Stimulated activated CD8-positive, alpha-beta memory T cell treated with anti-CD3 and anti-CD28 coated beads, Interleukin-15, amount 100 ng/mL, for 48 hours (primary cell): ENCODE results near the gene PBX3.

ENCODE experiments used
- DNase-seq, 2 donors: peaks; one replicate each; pipeline ENCODE4 v3.0.0-alpha.2; 2020; ENCODE audit warnings: low read depth in 2 of 2

PBX3 gene

DNA sequence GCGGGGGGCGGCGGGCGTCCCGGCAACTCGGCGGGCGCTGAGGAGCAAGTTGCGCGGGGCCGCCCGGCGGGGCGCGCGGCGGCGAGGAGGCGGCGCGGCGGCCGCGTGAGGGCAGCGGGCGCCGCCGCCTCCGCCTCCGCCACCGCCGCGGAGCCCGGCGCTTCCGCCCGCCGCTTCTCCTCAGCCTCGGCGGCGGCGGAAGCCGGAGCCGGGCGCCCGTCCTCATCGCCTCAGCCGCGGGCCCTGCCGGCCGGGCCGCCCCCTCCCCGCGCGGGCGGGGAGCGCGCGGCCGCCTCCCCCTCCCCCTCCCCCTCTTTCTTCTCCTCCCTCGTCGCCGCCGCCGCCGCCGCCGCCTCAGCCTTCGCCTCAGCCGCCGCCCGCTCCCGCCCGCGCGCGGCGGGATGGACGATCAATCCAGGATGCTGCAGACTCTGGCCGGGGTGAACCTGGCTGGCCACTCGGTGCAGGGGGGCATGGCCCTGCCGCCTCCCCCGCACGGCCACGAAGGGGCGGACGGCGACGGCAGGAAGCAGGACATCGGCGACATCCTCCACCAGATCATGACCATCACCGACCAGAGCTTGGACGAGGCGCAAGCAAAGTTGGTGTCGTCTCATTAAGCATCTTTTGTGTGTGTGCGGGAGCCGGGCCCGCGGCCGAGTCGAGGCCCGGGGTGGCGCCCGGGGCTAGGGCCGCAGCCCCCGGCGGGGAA is at the start of gene PBX3:
Gene PBX3, plus strand, starts transcription at position 321 of the 712 bp plus-strand sequence.
- DNase-seq: peak; percentile 9 to 33

DNA sequence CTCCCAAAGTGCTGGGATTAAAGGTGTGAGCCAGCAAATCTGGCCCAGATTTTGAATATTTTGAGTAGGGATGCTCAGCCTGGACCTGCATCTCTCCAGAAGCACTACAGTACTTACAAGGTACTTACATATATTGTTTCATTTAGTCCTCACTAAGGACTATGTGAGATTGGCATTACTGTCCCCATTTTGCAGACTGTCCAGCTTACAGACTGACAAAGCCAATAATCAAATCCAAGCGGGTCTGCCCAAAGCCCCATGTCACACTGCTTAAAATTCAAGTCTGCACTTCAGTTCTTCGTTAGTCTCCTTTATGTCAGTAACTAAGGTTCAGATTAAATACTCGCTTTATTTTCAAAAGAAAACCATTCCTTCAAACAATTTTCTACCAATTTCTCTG is 47.3 kb upstream of the PBX3 start:
- DNase-seq: no peak

DNA sequence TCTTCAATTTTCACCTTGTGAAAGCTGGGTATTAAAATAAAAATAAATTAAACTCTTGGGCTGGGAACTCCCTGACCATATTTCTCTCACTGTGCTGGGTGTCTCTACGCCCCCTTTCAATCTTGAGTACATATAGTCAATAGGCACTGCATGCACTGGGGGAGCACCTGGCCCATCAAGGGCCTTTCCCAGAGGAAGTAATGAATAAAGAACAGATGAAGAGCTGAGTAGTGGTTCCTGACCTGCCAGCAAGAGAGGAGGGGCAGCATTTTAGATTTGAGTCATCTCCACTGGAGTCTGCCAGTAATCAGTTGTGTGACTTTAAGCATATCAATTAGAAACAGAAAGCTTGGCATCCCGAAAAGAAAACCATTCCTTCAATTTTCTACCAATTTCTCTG is 46.4 kb upstream of the PBX3 start:
- peak; percentile 32 to 40 for DNase-seq

DNA sequence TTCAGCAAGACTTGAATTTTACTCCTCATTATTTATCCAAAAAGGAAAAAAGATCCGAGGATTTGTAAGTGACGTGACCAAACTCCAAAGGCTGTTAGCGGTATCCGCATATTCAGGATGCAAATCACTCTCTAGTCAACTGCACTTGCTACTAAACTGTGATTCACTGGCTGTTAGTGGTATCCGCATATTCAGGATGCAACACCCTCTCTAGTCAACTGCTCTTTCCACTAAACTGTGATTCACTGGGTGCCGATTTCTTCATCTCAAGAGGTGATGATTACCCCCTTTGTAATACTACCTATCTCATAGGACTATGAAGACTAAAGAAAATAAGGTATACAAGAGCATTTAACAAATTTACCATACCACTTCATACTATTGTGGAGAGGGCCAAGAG is 45.8 kb upstream of the PBX3 start:
- no peak for DNase-seq

DNA sequence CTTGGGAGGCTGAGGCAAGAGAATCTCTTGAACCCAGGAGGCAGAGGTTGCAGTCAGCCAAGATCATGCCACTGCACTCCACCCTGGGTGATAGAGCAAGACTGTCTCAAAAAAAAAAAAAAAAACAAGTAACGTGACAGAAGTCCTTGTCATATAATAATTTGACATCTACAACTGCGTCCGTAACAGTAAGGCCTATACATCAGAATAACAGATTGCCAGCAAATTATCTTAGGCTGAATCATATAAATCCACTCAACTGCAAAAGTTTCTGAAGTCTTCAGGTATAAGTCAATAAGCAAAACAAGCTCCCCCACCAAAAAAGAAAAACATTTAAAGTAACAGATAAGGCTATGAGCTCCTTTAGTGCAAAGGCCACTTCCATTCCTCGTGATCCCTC is 43.5 kb upstream of the PBX3 start:
- DNase-seq: no peak

DNA sequence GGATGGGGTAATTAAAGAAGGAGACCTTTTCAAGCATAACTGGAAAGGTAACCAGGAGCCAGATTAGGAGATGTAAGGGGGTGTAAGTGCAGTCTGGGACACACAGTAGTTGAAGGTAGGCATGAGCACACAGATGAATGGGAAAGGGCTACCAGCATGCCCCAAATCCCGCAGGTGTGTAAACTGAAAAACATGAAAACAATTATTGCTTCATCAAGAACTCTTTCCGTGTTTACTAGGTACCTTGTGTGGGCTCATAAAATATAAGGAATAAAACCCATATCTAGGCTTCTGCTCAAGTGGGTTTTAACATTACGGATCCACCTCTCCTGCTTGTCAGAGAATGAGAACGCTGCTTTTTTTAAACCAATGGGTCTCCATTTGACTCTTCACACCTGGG is 41.3 kb upstream of the PBX3 start:
- DNase-seq: no peak

DNA sequence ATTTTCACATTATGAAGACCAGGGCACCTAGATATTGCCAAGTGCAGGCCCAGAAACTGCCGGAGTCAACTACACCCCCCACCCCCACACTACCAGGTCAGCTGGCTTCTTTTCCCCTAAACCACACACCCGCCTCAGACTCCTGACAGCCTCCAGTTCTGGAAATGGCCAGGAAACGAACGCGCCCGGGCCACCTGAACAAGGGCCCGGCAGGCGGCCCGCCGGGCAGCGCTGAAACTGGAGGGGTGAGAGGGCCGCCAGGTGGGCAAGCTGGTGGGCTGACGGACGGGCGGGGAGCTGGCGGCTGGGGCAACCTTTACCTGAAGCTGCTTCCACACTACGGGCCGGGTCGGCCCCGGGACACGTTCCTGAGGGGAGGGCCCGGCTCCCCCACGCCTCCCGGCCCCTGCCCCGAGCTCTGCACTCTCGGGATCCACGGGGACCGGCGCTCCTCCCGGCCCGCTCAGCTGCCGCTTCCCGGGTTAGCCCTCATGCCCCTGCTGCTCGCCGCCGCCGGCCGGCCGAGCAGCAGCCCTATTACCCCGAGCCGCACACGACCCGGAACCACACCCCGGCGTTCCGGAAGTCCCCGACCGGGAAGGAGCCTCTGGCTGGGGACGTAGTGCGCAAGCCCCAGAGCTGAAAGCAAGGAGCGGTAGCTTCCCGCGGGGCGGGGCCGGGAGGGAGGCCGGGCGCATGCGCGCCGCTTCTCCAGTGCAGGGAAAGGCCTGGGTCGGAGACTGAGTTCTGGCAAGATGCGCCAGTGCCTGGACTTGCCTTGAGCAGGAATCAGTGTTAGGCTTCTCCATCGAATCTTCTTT is 40.3 kb upstream of the PBX3 start, which contains the start of gene MAPKAP1:
Gene MAPKAP1, minus strand, starts transcription at position 558 of the 821 bp plus-strand sequence. CDS start 34,634 bp downstream, outside the sequence.
- DNase-seq: peak; percentile 94 to 95

DNA sequence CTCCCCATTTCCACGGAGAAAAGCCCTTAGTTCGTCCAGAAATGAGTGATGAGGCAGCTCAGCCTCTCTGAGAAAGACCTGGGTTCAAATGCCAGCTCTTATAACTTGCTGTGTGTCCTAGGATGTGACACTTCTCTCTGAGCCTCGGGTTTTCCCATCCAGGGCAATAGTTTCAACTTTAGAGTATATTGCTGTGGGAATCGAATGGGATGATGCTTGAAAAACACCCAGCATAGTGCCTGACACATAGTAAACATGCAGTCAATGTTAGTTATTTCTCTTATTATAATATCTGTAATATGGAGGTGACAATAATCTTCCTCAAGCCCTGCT is 39.7 kb upstream of the PBX3 start:
- no peak for DNase-seq

DNA sequence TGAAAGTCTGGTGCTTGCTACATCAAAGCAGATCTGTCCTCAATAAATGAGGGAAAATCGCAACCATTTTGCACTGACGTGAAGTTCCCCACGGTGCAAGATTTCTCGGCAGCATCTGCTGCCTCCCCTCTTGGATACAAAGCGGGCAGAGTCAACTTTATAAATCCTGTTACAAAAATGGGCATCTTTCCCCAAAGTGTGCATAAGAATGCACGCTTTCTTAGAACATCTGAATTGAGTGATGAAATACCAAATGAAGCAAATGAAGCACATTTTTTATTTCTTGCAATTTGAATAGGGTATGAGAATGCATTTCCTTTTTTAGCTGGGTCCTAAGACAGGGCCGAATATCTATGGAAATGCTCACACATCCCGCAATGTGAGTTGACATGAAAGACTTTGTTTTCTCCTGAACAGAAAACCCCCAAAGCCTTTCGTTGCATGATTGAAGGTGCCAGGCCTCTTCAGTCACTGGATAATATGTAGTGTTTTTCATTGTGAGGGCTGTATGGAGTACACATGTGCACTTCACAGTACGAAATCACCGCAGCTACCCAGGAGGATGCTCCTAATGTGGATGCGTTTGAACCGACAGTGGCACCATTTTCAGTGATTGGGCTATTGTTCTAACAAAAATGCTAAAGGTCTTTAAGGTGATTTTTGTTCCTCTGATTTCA is 20.6 kb upstream of the PBX3 start:
- DNase-seq: no peak

DNA sequence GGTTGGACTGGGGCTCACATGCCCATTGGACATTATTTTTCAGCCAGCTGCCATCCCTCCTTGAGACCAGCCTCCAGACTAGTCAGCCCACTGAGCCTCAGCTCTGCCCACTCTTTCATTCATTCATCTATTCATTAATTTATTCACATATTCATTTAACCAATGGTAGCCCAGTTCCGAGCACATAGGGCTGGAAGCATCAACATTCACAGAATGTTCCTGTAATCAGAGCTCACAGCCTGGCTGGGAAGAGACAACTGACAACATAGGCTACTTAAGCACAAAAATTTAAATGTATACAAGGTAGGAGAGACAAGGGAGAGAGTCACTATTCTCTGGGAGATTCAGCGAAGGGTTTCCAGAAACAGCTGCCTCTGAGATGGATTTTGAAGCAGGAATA is 17.0 kb upstream of the PBX3 start:
- no peak for DNase-seq

DNA sequence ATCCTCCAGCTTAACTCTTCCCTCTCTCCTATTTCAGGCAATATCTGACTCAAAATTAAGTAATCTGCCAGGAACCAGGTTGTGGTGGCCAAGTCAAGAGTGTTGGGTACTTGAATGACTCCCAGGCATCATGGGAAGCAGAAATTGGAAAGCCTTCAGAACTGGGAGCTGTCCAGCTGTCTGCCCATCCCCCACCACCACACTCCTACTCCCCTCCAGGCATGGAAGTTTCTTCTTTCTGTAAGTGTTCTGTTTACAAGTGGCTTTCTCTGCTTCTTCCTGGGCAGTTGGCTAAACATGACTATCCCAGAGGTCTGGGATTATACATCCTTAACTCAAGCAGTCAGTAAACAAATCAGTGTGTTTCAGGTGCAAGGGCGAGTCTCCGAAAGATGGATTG is 14.6 kb upstream of the PBX3 start:
- DNase-seq: no peak

DNA sequence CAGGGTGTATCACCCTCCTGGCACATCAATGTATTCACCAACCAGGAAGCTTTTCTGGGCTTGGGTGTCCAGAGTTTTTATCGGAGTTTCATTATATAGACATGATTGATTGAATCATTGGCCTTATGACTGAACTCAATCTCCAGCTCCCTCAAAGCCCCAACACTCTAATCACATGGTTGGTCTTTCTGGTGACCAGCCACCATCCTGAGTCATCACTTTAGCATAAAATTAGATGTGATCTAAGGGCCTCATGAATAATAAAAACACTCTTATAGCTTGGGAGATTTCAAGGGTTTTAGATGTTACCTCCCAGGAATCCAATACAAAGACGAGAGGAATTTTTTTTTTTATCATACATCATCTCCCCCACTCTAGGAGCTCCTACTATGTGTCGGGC is 7.7 kb upstream of the PBX3 start:
- DNase-seq: no peak

DNA sequence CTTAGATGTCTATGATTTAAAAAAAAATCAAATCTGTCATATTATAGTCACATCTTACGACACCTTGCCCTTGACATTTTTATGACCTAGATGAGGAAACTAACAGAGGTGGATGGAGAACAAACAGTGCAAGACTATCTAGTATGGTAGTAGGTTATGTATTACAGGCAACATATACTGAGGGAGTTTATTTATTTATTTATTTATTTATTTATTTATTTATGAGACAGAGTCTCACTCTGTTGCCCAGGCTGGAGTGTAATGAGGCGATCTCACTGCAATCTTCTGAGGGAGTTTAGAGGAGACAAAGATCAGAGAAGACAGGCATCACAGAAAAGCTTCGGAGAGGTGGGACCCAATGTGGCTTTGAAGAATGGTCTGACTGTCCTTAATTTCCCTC is 4.5 kb upstream of the PBX3 start:
- no peak for DNase-seq

DNA sequence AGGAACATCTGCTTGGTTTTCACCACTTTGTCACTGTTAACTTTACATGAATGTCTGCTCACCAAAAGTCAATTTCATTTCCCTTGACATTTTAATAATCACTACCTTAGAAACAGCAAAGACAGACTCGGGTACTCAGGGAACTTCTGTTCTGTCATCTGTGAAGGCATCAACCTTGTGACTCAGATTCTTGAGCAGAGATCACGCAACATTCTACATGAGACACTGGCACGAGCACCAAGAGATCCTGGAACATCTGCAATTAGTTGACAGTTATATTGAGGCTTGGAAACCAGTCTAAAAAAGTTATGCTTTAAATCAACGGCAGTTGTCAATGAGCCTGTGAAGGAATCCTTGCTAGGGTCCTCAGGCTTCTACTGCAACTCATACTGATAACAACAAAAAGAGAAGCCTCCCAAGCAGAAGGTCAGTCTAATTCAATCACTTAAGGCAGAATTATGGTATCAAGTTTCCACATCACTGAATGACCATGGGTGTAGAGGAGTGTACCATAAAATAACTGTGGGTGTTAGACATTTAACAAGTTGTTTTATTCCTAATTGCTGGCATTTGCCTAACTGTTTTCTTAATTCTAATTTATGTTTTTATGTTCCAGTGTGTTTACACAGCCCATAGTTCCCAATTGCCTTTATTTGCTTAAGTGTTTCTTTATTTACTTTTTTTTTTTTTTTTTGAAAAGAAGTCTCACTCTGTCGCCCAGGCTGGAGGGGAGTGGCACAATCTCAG is 3.3 kb upstream of the PBX3 start:
- no peak for DNase-seq

DNA sequence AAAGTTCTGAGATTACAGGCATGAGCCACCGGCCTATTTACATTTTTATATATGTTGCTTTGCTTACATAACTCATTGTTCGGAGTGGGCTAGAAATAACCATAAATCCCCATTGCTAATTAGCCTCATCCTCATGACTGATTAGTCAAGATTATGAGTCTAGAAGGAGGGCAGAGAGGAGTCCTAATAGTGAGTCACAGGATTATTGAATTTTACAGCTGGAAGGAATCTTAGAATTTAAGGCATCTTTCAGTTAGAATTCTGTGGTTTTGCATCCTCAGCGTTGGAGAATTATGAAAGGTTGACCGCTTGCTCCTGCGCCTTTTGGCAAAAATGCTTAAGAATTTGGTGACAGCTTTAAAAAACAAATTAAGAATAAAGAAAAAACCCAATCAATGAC is 2.6 kb upstream of the PBX3 start:
- no peak for DNase-seq

DNA sequence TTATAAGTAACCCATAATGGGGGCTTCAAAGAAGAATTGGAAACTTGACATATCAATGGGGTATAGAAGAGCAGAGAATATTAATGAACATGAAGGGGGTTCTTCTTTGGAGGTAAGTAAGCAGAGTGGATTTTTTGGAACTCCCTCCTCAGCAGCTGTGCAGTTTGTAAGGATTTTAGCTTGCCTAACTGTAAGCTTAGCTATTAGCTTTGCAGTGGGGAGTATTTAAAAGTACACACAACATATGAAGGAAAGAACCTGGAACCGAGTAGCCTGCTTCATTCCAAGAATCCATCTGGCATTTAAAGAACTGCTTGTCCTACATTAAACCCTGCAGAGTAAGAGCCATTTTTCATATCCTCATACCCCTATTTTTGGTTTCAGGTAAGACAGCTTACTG is 2.2 kb upstream of the PBX3 start:
- DNase-seq: no peak

DNA sequence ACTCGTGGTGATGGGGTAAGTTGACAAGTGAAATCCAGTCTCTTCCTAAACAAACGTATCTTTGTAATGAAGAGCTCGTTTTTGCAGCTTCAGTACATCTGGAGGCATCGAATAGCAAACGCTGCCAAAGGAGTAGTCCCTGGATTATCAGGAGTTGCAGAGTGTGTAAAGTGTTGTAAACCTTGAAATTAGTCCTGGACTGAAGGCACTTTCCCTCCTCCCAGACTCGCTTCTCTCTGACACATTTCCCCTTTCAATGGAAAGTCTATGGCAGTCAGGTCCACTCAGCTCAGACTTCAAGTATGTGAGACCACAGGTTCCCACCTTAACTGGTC is 1.5 kb upstream of the PBX3 start:
- no peak for DNase-seq

DNA sequence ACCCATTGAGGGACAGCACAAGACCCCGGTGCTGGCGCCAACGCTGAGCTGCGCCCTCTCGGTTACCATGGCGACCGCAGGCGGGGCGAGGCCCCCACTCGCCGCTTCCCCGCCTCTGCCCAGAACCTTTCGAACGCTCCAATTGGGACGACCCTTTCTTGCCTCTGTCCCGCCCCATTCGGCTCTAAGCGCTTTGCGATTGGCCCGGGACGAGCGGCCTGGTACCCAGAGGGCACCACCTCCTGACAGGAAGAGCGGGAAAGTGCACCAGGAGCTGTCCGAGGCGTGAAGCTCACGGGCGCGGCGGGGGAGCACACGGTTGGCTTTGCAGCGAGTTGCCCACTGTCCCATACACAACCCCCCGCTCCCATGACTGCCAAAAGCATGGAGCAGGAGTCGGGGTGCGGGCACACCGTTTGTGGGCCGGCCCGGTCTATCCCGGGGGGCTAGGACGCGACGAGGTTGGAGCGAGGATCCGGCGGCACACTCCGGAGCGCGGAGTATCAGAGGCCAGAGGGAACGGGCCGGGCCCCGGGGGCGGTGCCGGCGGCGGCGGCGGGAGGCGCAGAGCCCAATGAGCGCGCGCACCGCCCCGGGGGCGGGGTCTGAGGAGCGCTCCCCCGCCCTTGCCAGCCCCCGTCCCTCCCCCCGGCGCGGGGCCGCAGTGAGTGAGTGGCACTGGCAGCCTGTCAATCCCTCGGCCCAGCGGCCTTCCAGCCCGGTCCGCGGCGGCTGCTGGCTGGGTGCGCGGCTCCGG is 978 bp upstream of the PBX3 start:
- DNase-seq: peak; percentile 91 to 92

DNA sequence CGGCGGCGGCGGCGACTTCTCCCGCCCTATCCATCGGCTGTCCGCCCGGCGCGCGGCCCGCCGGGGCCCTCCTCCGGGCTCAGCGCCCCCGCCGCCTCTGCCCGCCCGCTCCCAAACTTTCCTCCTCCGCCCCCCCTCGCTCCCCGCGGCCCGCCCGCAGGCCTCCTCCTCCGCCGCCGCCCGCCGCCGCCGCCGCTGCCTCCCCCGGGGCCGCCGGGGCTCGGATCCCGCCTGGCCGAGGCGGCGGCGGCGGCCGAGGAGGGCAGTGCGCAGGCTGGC is 460 bp upstream of the PBX3 start:
- DNase-seq: no peak

DNA sequence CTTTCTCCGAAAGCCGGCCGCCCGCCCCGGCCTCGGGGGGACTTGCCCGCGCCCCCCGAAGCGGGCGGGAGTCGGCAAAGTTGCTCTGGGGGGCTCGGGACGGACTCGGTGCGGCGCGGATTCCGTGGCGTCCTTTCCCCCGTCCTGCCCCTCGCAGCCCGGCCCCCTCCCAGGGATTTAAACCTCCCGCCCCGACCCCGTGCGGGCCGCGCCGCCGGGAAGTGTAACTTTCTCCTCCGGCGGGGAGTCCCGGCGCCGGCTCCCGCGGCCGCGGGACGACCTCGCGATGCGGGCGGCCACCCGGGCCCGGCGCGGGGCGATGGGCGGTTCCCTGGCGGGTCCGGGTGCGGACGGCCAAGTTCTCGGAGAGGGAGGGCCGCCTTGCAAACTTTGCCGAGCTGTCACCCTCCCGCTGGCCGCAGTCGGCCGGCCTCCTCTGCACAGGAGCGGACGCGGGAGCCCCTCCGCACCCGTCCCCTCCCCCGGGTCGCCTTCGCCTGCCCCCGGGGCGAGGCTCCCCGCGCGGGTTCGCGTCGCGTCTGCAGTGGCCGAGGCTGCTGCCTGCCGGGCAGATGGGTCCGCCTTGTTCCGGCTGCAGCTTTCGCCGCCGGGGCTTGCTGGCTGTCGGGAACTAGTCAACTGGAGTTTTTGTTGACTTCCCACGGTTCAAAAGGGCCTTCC is 732 bp downstream of the PBX3 start:
- DNase-seq: peak; percentile 4 to 12

DNA sequence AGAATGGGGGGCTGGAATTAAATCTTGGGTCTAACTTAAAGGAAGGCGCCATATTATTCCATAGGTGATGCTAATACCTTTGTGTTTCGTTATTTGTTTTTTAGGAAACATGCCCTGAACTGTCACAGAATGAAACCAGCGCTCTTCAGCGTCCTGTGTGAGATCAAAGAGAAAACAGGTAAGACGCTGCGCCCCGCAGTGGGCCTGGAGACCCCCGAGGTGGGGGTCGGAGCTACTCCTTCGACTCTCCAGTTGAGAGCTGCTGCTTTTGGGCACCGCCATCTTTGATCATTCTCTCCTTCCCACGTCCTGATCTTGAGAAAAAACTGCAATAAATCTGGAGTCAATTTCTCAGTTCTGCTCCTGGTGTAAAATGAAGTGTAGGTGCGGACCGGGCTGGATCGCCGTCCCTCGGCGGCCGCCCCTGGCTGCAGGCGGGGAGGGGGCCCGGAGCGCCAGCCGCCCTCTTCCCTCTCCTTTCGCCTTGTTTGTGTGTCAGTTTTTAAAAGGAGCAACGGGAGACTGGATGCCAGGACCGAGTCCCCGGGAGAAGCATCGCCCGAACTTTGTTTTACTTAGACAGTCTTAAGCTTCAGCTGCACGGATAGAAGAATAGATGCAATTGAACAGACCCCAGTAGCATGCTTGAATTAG is 1.4 kb downstream of the PBX3 start:
- no peak for DNase-seq
